Mononuclear cell (primary cell): ENCODE measurements around the gene HEG1. TPM values are rescaled to one million over a fixed set of nuclear protein-coding genes. Genes with fewer than 3 reads are reported as not detected.

Experiments used
- H3K27me3 ChIP-seq: 2 replicates; pipeline ENCODE4 v1.6.0; 2011; ENCODE audit warnings: low read length, control low read depth; ENCODE audit not compliant: insufficient read depth
- H3K4me1 ChIP-seq: 2 replicates; pipeline ENCODE4 v1.5.1; 2011; ENCODE audit warnings: mild to moderate bottlenecking, low read length, control low read depth; ENCODE audit not compliant: insufficient read depth
- H3K4me3 ChIP-seq: 2 replicates; pipeline ENCODE4 v1.5.1; 2011; ENCODE audit warnings: mild to moderate bottlenecking, low read length, moderate library complexity
- H3K9me3 ChIP-seq: 2 replicates; pipeline ENCODE4 v1.5.1; 2011; ENCODE audit warnings: low read depth, mild to moderate bottlenecking, control low read depth, low read length
- total RNA-seq: library from RNA; depleted of rRNA; stranded (reverse); fragments of >200 nt; gene quantifications from one replicate; pipeline ENCODE4 v1.2.3, GENCODE V29; 2012

The HEG1 gene
- total RNA-seq, 1 donor = 11.0 TPM

DNA sequence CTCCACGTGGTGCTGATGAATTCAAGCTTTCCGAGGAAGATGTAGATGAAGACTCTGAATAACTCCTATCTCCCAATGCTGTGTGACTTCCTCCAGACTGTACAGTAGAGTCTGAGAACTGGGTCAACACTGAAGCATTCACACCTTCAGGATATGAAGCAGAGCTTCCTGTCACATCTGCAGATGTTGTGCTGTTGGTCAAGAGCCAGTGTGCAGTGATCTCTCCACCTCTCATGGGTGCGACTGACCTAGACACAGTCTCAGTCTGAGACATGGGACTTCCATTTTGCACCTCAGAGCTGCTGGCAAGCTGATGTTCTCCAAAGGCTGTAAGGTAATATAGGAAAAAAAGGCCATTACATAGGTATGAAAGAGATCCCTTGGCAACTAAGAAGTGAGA is 36.5 kb downstream of the HEG1 start:
- peaks cover 8% of the 10 kb centered on the region for H3K4me1 ChIP-seq
- H3K4me3 ChIP-seq = no peak overlapping the region
- no peaks in the 10 kb centered on the region for H3K27me3 ChIP-seq
- H3K9me3 ChIP-seq = no peaks in the 10 kb centered on the region

DNA sequence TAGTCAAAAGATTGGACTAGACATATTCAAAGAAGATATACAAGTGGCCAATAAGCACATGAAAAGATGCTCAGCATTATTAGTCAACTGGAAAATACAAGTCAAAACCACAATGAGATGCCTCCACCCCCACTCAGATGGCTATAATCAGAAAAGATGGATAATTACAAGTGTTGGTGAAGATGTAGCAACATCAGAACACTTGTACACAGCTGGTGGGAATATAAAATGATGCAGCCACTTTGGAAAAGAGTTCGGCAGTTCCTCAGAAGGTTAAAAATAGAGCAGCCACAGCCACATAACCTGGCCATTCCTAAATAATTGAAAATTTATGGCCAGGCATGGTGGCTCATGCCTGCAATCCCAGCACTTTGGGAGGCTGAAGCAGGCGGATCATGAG is 38.4 kb downstream of the HEG1 start:
- no peak overlapping the region for H3K4me3 ChIP-seq
- H3K27me3 ChIP-seq = no peaks in the 10 kb centered on the region
- peaks cover 8% of the 10 kb centered on the region for H3K4me1 ChIP-seq
- H3K9me3 ChIP-seq = no peaks in the 10 kb centered on the region

DNA sequence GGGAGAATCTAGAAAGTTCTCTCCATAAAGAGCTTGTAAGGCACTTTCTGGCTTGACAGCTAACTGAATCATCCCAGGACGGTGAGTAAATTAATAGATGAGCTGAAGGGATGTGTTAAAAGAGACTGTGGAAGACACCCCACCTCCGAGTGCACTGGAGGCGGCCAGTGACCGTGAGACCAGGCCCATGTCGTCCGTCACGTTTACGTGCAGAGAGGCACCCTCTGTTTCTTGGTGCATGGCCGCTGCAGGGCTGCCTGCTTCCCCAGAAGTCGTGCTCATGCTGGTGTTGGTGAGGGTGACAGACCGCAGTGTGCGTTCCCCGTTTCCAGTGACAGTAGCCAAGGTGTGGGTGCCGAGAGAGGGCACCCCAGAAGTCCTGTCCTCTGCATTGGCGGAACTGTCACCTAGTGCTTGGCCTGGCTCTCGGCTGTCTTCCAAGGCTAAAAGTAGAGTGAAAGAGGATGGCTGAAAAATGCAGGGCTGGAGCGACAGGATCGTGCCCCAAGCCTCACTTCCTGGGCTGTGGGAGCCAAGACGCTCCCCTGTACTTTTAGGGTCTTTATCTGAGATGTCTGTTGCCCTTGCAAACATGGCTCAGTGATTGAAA is 41.1 kb downstream of the HEG1 start:
- Histone ChIP-seq H3K9me3 (no peaks in the 10 kb centered on the region), H3K27me3 (no peaks in the 10 kb centered on the region), H3K4me3 (no peak overlapping the region), H3K4me1 (no peaks in the 10 kb centered on the region)

DNA sequence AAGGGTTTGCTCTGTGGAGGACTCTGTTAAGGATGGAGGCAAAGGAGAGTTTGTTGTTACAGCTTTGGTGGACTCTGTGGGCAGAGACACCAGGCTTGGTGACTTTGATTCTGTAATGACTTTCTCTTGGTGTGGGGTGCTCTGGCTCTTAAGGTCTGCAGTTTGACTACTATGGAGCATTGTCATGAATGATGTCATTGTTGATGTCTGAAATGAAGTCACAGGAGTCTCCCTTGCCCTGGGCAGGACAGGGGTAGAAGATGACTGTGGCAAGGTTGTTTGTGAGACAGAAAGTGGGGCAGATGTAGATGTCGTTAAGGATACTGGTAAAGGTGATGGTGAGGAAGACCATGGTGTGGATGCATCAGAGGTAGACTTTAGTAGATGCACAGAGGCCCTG is 42.7 kb downstream of the HEG1 start:
- no peaks in the 10 kb centered on the region for H3K4me1 ChIP-seq
- no peak overlapping the region for H3K4me3 ChIP-seq
- no peaks in the 10 kb centered on the region for H3K9me3 ChIP-seq

DNA sequence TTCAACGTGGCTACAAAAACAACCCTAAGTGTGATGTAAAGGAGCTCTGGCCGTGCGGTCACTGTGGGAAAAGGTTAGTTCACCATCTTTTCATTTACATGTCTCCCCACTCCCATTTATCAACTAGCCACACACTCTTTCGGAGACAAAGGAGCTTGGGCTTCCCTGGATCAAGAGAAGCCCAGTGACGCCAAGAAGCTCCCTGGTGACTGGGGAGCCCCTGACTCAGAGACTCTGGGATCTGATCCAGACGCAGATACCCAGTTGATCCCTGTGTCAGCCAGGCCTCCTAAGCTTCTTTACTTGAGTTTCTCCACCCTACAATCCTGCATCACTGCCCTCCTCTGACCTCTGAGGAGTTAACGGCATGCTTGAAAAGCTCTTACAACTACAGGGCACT is 43.9 kb downstream of the HEG1 start:
- H3K4me3 ChIP-seq = no peak overlapping the region
- H3K27me3 ChIP-seq = no peaks in the 10 kb centered on the region
- no peaks in the 10 kb centered on the region for H3K4me1 ChIP-seq
- no peaks in the 10 kb centered on the region for H3K9me3 ChIP-seq

More for the DNA sequence above, 42.7 kb downstream of the HEG1 start:
- no peaks in the 10 kb centered on the region for H3K27me3 ChIP-seq

DNA sequence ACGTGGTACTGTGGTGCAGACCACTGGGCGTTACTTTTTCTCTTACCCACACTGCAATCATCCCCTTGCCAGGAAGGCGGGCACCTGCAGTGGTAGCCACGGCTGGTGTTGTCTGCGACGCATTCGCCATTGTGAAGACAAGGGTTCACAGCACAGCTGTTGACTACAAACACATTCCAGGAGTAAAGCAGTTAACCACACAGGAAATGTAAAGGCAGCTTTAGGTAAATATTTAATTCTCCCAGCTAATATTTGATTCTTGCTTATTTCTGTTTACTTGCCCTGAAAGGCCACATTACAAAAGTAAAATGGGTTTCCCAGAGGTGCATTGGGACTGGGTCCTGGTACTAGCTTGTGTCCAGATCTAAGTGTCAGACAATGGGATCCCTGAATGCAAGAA is 45.4 kb downstream of the HEG1 start:
- no peaks in the 10 kb centered on the region for H3K27me3 ChIP-seq
- no peaks in the 10 kb centered on the region for H3K4me1 ChIP-seq
- no peak overlapping the region for H3K4me3 ChIP-seq
- H3K9me3 ChIP-seq = no peaks in the 10 kb centered on the region

DNA sequence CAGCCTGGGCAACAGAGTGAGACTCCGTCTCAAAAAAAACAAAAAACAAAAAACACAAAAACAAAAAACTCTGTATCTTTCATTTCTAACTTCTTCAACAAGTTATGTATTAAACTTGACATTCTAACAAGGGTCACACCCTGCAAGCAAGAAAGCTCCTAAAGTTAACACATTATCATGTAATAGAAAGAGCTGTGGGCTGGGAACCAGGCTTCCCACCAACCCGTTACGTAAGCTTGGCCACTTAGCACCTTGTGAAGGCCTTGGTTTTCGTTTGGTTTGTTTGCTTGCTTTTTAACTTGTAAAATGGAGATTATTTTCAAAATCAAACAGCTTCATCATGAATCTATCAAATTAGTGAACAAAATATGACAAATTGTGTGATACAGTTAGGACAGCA is 47.0 kb downstream of the HEG1 start:
- no peak overlapping the region for H3K4me3 ChIP-seq
- no peaks in the 10 kb centered on the region for H3K4me1 ChIP-seq
- no peaks in the 10 kb centered on the region for H3K9me3 ChIP-seq
- no peaks in the 10 kb centered on the region for H3K27me3 ChIP-seq

DNA sequence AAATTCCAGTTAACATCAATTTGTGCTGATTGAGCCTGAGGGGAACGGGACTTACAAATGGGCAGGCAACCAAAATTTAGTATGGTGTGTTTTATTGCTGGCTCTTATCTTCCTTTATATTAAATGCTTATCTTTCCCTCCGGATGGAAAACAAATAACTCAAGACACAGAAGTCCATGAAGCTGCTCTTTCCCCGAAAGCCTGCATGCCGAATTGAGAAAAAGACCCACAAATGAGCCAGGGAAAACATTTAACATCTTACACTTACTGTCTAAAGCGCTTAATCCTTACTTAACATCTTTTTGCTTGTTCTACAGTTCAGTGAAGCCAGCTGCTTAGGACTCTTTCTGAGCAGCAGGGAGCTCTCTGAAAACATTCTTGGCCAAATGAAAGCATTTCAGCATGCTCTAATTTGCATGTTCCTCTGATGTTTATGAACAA is 49.5 kb downstream of the HEG1 start:
- no peaks in the 10 kb centered on the region for H3K27me3 ChIP-seq
- no peaks in the 10 kb centered on the region for H3K9me3 ChIP-seq
- no peaks in the 10 kb centered on the region for H3K4me1 ChIP-seq
- H3K4me3 ChIP-seq = no peak overlapping the region

DNA sequence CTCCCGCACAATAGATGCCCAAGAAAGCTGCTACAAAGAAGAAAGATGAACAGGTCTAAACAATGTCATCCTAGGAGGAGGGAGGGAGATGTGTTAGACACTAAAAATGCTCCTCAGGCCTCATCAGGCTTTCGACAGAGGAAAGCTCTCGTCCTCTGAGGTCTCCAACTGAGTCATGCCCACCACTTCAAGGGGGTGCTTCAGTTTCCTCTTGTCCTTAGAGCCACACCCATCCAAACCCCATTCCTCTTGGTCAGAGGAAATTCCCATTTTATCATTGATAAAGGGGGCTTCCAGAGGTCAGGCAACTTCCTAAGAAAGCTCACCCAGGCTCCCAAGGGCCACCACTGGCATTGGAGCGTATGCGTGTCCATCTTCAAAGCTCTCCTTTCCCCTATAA is 50.1 kb downstream of the HEG1 start:
- H3K4me3 ChIP-seq = no peak overlapping the region

DNA sequence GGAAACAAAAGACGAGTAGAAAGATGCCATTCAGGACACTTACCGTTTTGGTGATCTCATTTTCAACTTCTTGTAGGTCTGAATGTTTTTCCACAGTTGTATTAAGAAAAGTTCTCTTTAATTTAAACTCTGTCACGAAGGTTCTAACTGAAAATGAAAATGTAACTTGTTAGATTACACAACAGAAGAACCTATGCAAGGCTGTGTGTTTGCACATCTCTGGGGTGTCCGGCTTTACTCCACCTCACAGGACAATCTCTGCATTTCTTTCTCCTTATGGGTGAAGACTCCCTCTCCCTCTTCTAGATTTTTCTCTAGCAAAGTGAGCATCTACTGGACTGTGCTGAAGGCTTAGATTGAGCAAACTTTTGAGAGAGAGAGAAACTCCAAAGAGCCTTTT is 50.6 kb downstream of the HEG1 start:
- H3K4me1 ChIP-seq = no peaks in the 10 kb centered on the region
- no peaks in the 10 kb centered on the region for H3K27me3 ChIP-seq
- no peaks in the 10 kb centered on the region for H3K9me3 ChIP-seq
- no peak overlapping the region for H3K4me3 ChIP-seq

More for the DNA sequence above, 50.1 kb downstream of the HEG1 start:
- no peaks in the 10 kb centered on the region for H3K9me3 ChIP-seq
- no peaks in the 10 kb centered on the region for H3K4me1 ChIP-seq
- no peaks in the 10 kb centered on the region for H3K27me3 ChIP-seq

DNA sequence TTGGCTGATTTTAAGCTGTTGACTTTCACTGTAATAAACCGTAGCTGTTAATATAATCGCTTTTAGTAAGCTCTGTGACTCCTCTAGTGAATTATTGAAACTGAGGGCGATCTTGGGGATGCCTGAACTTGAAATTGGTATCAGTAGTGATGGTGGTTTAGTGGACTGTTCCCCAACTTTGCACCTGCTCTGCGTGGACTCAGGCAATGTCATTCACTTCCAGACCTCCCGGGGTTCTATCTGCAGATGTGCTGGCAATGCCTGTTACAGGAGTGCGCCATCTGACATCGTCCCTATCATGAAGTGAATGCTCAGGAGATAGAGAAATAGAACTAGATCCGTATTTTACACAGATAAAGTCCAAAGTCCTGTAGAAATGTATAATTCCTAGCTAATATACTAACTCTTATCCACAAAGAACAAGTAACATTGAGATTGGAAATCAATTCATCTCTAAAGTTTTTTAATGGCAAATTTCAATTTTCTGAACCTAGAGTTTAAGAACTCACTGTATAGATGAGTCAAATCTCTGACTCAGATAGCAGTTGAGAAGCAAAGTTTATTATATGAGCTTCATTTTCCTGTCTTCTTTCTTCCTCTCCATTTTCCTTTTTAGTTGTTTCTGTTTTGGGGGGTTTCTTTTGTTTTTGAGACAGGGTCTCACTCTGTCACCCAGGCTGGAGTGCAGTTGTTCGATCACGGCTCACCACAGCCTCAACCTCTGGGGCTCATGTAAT is 51.8 kb downstream of the HEG1 start:
- Histone ChIP-seq H3K4me1 (no peaks in the 10 kb centered on the region), H3K4me3 (no peak overlapping the region), H3K27me3 (no peaks in the 10 kb centered on the region), H3K9me3 (no peaks in the 10 kb centered on the region)

DNA sequence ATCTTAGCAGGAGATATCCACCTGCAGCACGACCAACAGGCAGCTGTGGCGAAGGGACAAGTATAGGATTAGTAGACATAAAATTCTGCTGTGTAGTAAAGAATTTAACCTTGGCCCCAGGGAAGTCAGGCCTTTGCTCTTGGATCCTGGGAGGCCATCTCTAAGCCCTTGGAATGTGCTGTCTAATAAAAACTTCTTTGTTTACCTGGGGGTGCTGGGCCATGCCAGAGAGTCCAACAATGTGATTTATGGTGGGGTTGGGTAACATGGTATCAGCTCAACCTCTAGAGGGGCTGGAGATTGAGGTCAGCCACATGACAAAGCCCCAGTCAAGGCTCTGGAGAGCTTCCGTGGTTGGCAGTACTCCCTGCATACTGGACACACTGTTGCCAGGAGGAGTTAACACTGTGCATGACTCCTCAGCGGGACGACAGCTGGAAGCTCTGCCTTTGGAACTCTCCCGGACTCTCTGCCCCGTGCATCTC is 52.4 kb downstream of the HEG1 start:
- H3K4me3 ChIP-seq = no peak overlapping the region
- no peaks in the 10 kb centered on the region for H3K9me3 ChIP-seq
- no peaks in the 10 kb centered on the region for H3K27me3 ChIP-seq
- H3K4me1 ChIP-seq = no peaks in the 10 kb centered on the region

DNA sequence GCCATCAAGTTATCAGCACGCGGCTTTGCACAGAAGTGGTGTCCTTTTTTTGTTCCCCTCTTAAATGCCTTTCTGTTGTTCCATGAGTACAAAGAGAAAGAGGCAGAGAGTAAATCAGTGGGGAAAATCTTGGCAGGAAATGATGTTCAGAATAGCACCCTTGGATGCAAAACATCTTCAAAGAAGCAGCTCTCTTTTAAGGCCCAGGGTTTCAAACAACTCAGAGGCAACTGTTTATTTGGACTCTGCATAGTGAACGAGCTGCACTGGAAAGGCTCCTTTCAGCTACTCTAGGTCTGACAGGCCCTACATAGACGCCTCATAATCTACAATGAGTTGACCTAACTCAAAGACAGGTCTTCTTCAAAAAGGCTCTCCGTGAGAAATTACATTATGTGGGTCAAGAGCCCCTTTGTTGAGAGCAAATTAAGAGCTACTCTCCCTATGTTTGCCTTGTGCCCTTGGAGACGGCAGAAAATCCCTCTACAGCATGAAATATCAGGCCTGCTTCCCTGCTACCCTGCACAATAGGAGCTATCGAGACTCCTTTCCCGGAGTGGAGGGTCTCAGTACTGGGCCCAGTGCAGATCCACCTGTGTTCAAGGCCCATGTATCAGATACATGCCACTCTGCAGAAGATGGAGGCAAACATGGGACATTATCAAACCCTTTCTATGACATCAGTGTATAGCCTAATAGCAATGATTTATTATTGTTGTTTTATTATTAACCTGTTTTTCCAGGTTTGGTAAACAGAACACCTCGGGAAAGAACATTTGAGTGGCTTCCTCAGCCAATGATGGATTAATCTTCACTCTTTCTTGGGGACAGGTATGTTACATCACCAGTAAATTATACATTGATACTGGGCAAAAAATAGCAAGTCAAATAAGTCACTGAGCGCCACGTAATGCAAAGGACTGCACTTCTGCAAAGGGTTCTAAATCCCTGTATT is 53.1 kb downstream of the HEG1 start:
- no peaks in the 10 kb centered on the region for H3K4me1 ChIP-seq
- H3K9me3 ChIP-seq = no peaks in the 10 kb centered on the region
- no peaks in the 10 kb centered on the region for H3K27me3 ChIP-seq
- no peak overlapping the region for H3K4me3 ChIP-seq

DNA sequence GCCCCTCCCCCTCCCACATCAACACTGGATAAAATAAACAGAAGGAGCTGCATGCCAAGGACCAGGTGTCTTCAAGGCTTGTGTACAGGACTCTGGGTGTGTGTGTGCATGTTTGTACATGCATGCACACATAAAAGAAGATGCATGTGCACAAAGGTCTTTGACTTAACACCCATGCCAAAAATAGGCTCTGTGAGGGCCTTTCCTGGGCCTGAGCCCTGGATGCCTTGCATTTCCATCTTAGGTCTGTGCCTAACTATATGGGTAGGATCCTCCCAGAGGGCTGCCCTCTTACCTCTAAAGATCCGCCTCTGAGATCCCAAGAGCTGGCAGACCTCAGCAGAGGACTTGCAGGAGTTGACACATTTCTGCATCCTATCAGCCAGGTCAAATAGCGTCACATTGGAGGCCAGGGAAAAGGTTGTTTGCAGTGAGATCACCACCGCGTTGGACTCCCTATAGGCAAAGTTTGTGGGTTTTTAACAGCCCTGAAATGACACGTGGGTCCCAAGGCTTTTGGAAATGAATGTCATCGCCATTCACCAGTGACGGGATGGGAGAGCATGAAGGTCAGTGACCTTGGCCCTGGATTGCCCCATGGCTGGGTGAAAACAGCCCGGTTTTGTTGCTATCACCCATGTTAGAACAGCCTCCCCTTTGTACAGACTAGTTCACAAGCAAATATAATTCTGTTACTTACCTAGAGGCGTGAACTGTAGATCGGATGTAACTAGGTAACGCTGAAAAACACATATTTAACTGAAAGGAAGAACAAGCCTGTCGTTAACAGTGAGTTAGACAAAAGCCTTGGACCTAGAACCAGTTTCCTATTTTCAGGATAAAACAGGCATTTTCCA is 54.0 kb downstream of the HEG1 start:
- Histone ChIP-seq H3K9me3 (no peaks in the 10 kb centered on the region), H3K4me3 (no peak overlapping the region), H3K4me1 (no peaks in the 10 kb centered on the region), H3K27me3 (no peaks in the 10 kb centered on the region)
